ENCODE measurements around the gene ADGRL1.

The ADGRL1 gene

GRCh38 chr19:14156122-14156521 lies 49.8 kb downstream of the ADGRL1 start:
- H3K4me3 ChIP-seq (ENCODE audit: insufficient read depth, low read length, poor library complexity, severe bottlenecking) = no peak overlapping the region
- no peaks in the 10 kb centered on the region for H3K9me2 ChIP-seq (replicated peaks; ENCODE audit: insufficient read depth, low read length)
- no peaks in the 10 kb centered on the region for H3K9me3 ChIP-seq (ENCODE audit: insufficient read depth, low read length)
- no peak overlapping the region for H3K4me2 ChIP-seq (ENCODE audit: low read depth, low read length, poor library complexity, severe bottlenecking)
- no peaks in the 10 kb centered on the region for H4K20me1 ChIP-seq (ENCODE audit: low read depth, low read length)
- H3K79me2 ChIP-seq (ENCODE audit: insufficient read depth, low read length) = no peaks in the 10 kb centered on the region
- no peaks in the 10 kb centered on the region for H3K27me3 ChIP-seq (ENCODE audit: low read length)
- no peaks in the 10 kb centered on the region for H3K36me3 ChIP-seq (ENCODE audit: low read length)
- no peaks in the 10 kb centered on the region for H3F3A ChIP-seq (ENCODE audit: insufficient read depth)
- TF ChIP-seq EZH2phosphoT487 (conservative IDR thresholded peaks at IDR 0.05; ENCODE audit: low read length) = no peak
- no peak for TF ChIP-seq CTCF (IDR thresholded peaks at IDR 0.05; ENCODE audit: insufficient read depth, low read length, poor library complexity, severe bottlenecking)
- no peak overlapping the region for H2AFZ ChIP-seq (ENCODE audit: low read depth, low read length, severe bottlenecking)
- no peak overlapping the region for H3K27ac ChIP-seq (ENCODE audit: low read depth, low read length)
- no peak overlapping the region for H3K9ac ChIP-seq (ENCODE audit: low read length)

GRCh38 chr19:14155371-14155770 lies 50.6 kb downstream of the ADGRL1 start:
- no peak overlapping the region for H3K4me3 ChIP-seq (ENCODE audit: insufficient read depth, low read length, poor library complexity, severe bottlenecking)
- no peaks in the 10 kb centered on the region for H3K79me2 ChIP-seq (ENCODE audit: insufficient read depth, low read length)
- no peaks in the 10 kb centered on the region for H3K36me3 ChIP-seq (ENCODE audit: low read length)

GRCh38 chr19:14152713-14153112 lies 53.3 kb downstream of the ADGRL1 start:
- H3K9ac ChIP-seq (ENCODE audit: low read length) = no peak overlapping the region
- H3F3A ChIP-seq (ENCODE audit: insufficient read depth) = no peaks in the 10 kb centered on the region
- no peak overlapping the region for H2AFZ ChIP-seq (ENCODE audit: low read depth, low read length, severe bottlenecking)
- no peaks in the 10 kb centered on the region for H3K9me2 ChIP-seq (replicated peaks; ENCODE audit: insufficient read depth, low read length)
- H3K4me3 ChIP-seq (ENCODE audit: insufficient read depth, low read length, poor library complexity, severe bottlenecking) = no peak overlapping the region
- no peak for TF ChIP-seq CTCF (IDR thresholded peaks at IDR 0.05; ENCODE audit: insufficient read depth, low read length, poor library complexity, severe bottlenecking)
- TF ChIP-seq EZH2phosphoT487 (conservative IDR thresholded peaks at IDR 0.05; ENCODE audit: low read length) = no peak
- no peaks in the 10 kb centered on the region for H3K79me2 ChIP-seq (ENCODE audit: insufficient read depth, low read length)
- H3K36me3 ChIP-seq (ENCODE audit: low read length) = no peaks in the 10 kb centered on the region
- no peak overlapping the region for H3K27ac ChIP-seq (ENCODE audit: low read depth, low read length)
- H3K27me3 ChIP-seq (ENCODE audit: low read length) = no peaks in the 10 kb centered on the region
- no peak overlapping the region for H3K4me2 ChIP-seq (ENCODE audit: low read depth, low read length, poor library complexity, severe bottlenecking)
- H4K20me1 ChIP-seq (ENCODE audit: low read depth, low read length) = no peaks in the 10 kb centered on the region
- H3K9me3 ChIP-seq (ENCODE audit: insufficient read depth, low read length) = no peaks in the 10 kb centered on the region

More at GRCh38 chr19:14155371-14155770, 50.6 kb downstream of the ADGRL1 start:
- Histone ChIP-seq H3K27me3 (ENCODE audit: low read length) (no peaks in the 10 kb centered on the region), H3K4me2 (ENCODE audit: low read depth, low read length, poor library complexity, severe bottlenecking) (no peak overlapping the region), H3K27ac (ENCODE audit: low read depth, low read length) (no peak overlapping the region), H3K9me3 (ENCODE audit: insufficient read depth, low read length) (no peaks in the 10 kb centered on the region), H3K9ac (ENCODE audit: low read length) (no peak overlapping the region), H3K9me2 (replicated peaks; ENCODE audit: insufficient read depth, low read length) (no peaks in the 10 kb centered on the region), H2AFZ (ENCODE audit: low read depth, low read length, severe bottlenecking) (no peak overlapping the region), H4K20me1 (ENCODE audit: low read depth, low read length) (no peaks in the 10 kb centered on the region), H3F3A (ENCODE audit: insufficient read depth) (no peaks in the 10 kb centered on the region)
- no peak for TF ChIP-seq EZH2phosphoT487 (conservative IDR thresholded peaks at IDR 0.05; ENCODE audit: low read length)
- TF ChIP-seq CTCF (IDR thresholded peaks at IDR 0.05; ENCODE audit: insufficient read depth, low read length, poor library complexity, severe bottlenecking) = no peak
